GM18502 (cell line): ENCODE data around the gene TMEM252.
A peak's percentile ranks its signal among the peaks of the same experiment; 100 is the strongest.

ENCODE experiments used
- ATAC-seq: cut with Tn5 transposase; IDR thresholded peaks from one replicate; pipeline ENCODE4 v1.9.1; 2021; ENCODE audit warnings: mild to moderate bottlenecking; ENCODE audit not compliant: unreplicated experiment, poor library complexity

TMEM252 gene, protein sequence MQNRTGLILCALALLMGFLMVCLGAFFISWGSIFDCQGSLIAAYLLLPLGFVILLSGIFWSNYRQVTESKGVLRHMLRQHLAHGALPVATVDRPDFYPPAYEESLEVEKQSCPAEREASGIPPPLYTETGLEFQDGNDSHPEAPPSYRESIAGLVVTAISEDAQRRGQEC

DNA sequence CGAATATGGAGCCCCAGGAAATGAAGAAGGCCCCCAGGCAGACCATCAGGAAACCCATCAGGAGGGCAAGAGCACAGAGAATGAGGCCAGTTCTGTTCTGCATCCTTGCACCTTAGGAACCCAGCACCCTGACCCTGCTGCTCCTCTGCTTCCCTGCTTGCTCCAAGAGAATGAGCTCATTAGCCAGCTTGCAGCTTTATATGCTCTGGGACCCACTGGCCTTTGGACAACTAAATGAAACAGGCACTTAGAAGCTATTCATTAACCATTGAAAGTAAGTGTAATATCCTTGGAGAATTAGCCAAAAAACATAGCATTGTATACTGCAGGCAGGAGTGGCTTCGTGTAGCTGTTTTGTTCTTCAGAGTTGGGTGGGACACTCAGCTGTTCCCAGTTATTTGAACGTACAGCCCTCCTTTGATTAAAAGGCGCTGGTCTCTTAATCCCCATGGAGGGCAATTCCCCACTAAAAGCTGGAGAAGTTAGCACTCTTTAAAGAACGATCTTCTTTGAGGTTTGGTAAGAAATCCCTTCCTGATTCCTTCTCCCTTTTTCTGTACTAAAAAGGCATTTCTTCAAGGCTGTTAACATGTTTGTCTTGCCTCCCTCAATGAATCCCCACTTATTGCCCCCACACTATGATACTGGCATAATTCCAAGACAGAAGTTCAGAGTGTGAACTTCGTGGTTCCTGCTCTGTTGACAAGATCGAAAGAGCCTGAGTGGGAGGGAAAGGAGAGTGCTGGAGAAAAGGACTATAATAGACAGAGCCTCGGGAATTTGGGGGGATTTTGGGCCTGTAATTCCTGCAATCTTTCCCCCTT, at the start of gene TMEM252:
Gene TMEM252, minus strand, starts transcription at position 172 of the 824 bp plus-strand sequence. Its CDS starts 69 bp downstream, at position 103.
- ATAC-seq: no peak

DNA sequence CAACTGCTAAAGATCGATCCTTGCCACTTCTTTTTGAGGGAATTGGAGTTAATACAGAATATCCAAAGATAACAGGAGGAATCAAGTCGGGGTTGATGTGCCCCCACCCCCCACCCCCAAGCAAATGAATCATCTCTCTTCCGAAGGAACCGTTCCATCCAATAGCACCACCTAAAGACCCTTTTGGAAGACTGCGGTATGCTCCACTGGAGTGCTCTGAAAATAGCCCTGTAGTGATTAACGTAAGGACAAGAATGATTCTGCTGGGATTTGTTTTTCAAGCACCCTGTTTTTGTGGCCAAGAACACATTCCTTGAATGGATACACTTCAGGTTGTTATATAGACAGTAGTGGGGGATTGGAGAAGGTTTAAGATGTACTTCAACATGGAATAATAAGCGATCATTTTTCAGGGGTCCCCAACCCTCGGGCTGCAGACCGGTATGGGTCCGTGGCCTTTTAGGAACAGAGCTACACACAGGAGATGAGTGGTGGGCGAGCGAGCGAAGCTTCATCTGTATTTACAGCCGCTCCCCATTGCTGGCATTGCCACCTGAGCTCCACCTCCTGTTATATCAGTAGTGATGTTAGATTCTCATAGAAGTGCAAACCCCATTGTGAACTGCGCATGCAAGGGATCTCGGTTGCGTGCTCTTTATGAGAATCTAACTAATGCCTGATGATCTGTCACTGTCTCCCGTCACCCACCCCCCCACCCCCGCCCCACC, 44.5 kb upstream of the TMEM252 start:
- ATAC-seq: no peak

DNA sequence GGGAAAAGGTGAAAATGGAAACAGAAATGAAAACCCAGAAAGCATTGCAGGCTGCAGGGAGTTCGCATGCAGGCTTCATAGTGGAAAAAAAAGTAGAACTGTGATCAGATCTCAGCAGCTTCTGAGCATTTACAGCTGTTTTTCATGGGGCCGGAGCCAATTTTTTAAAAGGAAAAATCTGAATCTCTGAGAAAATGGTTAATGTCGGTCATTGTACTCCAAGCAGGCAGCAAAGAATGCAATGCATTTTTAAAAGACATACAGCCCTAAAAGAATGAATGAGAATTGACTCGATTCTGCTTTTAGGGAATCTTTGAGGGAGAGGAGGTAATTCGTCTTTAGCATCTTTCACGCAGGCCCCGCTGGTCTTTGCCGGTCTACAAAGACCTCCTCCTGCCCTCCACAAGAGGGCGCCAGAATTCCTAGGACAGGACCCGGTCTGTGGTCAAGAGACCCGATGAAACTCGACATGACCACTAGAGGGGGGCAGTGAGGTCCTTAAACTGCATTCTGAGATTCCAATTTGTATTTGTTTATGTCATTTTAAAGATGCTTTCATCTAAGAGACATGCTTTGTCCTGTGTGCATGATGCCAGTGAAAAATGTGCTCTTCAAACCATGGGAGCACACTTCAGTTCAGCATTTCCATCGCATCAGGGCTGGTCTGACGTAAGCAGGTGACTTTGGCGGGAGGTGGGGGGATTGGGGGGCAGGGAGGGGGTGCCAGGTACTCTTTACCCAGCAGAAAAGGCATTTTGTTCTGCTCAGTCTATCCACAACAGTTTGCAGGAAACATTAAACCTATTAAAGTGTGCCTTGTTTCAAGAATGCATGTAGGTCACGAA, 43.7 kb upstream of the TMEM252 start:
- peak; percentile 83 for ATAC-seq

DNA sequence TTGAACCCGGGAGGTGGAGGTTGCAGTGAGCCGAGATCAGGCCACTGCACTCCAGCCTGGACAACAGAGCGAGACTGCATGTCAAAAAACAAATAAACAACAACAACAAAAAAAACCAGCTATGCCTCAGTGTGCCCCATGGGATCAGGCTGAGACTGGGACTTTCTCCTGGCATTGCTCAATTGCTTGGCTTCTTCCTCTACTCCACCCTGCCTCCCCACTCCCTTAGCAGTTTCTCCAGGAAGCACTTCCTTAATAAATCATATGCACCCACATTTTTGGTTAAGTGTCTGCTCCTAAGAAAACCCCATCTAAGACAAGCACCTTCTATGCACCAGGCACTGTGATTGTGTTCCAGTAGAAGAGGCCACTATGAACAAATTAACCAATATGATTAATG, 41.0 kb upstream of the TMEM252 start:
- no peak for ATAC-seq

DNA sequence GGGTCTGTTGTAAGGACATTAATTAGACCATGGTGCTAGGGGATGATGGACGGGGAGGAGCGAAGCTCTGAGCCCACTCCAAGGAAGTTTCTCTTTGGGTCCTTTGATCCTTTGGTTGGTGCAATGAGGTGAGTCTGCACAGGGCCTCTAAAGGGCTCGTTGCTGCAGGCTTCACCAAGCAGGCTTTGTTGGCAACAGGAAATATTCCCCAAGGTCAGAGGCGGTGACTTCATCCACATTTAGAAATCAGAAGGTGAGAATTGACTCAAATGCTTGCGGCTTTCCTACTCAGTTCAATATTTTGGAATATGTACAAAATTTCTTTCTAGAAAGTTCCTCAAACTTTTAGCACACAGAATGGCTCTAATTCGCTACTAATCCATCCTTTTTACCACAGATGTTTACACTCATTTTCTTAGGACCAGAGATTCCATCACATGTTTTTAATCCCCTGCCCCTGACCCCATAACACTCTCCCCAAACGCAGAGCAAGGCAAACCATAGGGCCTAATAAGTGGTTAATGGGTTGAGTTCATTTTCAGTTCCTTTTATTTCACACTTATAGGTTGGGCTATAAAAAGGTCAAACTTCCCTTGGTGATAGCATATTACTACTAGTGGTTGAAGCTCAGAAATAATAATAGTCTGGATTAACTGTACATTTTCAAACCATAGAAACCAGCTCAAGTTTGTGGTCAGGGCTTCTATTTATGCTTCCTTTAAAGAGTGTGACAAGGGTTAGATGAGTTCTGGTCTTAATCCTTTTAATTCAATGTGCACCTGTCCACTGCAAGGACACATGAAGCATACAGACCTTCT, 37.3 kb upstream of the TMEM252 start:
- peak; percentile 89 for ATAC-seq

DNA sequence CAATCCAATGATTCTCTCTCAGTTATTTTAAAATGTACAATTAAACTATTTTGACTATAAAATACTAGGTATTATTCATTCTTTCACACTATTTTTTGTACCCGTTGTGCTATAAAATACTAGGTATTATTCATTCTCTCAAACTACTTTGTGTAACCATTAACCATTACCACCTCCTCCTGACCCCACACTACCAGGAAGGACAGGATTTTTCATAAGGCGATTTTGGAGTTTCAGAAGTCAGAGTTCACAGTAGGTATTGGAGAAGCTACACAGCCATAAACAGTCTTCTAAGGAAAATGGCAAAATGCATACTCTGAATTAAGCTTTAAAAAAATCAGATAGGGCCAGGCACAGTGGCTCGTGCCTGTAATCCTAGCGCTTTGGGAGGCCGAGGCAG, 35.1 kb upstream of the TMEM252 start:
- no peak for ATAC-seq

DNA sequence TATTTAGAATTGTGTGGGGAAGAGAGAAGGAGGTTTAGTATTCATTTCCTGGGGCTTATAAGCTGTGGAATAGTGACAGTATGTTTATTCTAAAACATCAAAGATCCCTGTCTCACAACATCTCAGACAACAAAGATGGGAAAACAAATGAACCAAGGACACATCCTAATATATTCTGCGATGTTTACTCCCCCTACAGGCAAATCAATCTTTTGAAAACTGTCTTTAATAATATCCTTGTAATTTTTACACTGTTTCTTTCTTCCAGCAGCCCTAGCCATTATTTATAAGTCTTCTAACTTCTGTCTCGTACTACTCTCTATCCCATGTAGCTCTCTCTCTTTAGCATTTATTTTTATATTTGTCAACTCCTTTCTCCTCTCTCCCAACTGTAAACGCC, 33.5 kb upstream of the TMEM252 start:
- ATAC-seq: no peak

DNA sequence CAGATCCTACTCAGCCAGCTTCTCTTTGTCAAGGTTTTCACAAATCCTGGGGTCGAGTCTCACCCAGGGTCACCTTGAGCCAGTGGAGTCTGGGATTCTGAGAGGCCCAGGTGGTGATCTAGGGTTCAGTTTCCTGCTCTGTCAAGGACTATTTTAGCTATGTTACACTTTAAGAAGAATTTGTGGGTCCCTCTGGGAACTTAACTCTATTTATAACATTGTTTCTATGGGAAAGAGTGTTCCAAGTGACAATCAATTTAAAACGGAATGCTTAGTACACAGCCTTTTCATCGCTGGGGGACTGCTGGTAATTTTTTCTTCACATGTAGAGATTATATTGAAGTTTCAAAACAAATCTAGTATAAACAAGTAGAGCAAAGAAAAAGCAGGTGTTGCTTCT, 26.9 kb upstream of the TMEM252 start:
- no peak for ATAC-seq

DNA sequence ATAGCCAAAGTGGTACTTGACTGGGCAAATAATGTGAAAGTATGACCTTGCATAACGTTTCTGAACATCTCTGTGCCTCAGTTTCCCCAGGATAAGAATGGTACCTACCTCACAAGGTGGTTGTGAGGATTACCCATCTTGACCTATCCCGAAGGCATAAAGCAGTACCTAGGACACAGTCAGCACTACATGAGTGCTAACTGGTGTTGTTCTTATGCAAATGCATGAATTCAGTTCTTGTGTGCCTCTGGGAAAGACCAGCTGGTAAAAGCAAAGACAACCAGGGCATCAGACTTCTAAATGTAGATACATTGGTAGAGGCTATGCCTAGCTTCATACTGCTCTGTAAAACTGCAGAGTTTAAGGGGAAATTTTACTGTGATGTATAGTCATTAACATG, 21.8 kb upstream of the TMEM252 start:
- ATAC-seq: no peak

DNA sequence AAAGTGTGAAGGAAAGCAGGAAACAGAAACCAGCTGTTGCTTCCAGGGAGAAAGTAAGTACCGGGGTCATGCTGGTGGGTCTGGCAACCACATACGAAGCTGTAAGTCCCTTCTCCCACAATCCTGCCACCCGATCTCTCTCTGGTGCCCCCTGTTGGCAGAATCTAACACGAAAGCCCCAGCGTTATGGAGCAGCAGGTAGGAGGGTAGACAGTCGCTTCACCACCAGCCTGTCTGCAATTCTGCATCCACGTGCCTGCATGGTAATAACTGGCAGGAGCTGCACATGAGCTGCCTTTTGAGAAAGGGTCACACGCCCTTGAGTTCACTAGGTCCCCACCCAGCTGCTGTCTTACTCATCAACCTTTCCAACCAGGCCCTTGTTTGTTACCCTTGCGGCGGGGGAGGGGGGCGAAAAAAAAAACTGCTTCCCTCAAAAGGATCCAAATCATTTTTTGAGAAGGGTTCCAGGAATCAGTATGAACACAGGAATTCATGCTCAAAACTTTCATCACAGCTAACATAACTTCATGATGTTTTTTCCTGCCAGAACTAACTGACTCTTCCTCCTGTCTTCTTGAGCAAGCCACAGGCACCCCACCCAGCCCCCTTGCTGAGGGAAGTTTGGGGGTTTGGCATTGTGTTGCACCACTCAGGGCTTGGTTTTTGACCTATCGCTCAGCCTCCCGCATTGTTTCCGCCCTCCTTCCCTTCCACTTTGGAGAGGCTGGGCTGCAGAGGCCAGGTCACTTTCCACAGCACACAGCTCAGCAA, 19.6 kb upstream of the TMEM252 start:
- no peak for ATAC-seq

DNA sequence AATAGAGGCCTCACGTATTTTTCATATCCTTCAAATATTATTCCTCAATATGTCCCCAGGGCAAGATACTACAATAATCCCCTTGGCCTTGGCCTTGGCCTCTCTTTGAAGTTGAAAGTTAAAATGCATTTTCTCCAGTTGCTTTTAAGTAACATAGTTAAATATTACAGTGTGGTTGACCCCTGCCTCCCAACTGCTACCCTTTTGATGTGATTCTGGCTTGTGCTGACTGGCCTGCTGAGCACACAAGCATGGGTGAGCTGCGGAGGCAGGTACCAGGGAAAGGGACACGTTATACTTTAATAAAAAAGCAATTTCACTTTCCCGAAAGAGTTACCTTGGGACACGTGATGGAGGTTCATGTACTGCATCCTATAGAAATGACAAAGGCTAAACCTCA, 17.9 kb upstream of the TMEM252 start:
- no peak for ATAC-seq

DNA sequence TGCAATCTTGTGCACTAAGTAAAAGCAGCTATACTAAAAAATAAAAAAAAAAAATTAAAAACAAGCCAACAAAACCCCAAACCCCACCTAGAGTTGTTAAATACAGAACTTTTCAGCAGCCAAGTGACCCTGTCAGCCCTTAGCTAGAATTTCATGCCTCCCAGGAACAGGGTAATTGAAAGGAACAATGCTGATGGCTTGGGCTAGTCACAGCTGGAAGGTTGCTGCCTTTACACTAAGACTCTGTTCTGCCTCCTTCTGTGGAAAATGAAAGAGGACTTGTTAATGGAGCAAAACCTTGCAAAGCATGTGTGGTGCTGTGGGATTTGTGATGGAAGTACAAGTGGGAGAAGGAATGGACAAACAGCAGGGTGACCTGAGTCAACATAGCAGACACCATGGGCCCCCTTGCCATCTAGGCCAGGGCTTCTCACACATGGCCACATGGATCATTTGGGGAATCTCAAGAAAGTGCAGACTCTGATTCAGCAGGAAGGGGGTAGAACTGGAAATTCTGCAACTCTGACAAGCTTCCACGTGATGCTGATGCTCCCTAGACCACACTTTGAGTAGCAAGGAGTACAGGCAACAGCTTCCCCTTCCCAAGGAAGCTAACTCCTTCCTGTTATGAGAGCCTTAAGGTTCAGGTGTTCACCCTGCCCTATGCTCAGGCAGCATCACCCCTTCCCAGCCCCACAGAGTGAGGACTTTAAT, 14.9 kb upstream of the TMEM252 start:
- ATAC-seq: no peak

DNA sequence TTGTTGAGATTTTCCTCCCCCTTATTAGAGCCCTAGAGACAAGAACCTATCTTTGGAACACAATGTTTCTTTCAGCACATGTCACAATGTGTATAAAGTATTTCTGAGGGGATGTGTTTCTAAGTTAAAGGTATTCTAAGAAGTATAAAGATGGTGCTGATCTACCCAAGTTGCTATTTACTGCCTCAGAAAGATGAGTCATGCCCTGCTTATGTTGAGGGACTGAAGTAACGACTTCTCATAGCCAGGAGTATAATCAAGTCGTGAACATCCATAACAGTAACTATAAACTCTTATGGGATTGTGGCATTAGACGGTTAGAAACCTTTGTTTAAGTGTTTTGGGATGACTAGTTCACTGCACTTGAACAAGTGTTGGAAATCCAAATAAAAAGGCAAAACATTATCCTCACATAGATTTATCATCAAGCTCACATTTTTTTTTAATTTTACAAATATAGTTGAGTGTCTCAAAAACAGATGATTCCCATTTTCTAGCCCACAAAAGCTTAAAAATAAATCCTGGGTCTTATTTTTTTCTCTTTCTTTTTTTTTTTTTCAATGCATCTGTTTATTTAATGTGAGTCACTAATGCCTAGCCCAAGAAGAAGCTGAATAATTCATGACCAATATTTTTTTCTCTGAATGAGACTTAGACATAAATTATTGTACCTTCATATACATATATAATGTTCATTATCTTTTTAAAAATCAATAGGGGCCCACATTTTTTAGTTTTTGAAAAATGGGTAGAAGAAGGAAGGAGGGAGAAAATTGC, 12.2 kb upstream of the TMEM252 start:
- no peak for ATAC-seq

DNA sequence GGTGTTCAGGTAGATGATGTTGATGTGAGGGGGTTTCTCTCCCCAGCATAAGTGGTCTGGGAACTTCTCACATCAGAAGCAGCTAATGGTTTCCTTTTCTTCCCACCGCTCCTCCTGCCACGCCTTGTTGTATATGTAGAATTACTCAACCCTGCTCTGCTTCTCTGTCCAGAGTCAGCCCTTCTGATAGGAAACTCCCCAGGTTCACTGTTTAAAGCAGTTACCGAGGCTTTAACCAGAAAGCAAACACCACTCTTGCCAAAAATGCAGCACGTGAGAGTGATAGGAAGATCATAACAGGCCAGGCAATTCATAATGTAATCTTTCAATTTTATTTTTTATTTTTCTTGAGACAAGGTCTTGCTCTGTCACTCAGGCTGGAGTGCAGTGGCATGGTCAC, 10.5 kb upstream of the TMEM252 start:
- no peak for ATAC-seq

DNA sequence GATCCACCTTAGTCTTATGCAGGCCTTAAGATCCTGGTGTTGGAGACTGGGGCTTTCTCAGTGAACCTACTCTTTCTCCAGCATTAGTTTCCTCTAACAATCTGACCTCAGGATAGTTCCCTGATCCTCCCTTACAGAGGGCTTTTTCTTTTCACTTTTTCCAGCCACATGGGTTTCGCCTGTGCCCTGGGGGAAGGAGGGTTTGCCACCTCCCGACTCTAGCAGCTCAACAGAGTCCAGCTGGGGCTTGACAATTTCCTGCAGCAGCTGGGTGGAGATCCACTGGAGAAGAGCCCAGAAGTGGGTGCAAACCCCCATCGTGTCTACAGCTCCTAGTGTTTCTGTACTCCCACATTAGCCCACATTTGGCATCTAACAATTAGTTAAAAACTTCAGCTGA, 7.6 kb upstream of the TMEM252 start:
- ATAC-seq: no peak

DNA sequence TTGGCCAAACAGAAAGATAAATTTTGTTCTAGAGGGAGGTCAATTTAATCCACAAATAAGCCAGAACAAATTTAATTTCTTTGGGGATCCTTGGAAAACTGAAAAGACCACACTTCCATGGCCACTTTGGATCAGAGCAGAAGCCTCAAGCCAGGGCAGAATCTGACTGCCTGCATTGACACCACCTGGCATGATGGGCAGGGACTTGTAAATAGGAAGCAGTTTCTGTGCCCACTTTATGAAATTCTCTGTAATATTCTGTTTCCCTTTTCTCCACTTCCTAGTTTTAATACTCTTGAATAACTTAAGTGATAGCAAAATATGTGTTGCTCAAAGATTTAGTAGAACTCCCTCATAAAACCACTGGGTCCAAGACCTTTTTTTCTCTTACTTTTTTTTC, 6.7 kb upstream of the TMEM252 start:
- ATAC-seq: no peak

DNA sequence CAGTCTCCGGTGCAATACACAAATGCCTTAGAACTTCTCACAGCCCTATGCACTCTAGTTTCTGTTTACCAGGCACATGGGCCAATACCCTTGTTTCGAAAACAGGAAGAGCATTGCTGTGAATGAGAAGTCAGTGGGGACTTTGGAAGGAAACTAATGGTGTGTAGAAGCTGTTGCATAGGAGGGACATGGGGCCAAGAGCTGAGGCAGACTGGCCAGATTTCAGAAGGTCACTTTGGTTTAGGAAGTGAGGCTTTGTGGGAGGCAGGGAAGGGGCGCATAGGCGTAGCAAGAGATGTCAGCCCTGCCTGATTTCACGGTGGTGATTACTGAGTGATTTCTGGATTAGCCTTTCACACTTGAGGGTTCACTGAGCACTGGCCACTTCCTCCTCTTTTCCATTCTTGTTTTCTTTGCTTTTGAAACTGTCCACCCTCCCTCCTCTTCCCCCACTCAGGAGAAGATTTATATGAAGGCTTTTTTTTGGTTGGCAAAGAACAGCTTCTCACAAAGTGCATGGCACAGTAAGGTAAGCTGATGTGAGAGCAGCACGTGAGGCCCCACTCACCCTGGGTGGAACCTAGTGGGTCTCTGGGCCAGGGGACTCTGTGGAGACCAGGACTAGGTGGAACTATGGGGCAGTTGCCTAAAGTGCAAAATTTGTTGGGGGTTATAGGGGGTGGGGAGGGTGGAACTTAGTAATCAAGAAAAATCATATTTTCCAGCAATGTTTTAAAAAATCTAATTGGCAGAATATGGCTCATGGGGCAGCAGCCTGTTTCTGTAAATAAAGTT, 6.1 kb upstream of the TMEM252 start:
- peak; percentile 79 for ATAC-seq
